K562 (cell line): ENCODE data around the gene UBE2H. TPM values are rescaled to one million over a fixed set of nuclear protein-coding genes. Genes with fewer than 3 reads are reported as not detected.
"Not testable (repeated sequence)": the region's sequence is repeated elsewhere in the genome, so short reads cannot be mapped to it uniquely, and the experiment has no call there.

ENCODE experiments used
- ATAC-seq: fragments of 200-7000 bp; cut with Tn5 transposase; 3 replicates; pipeline ENCODE4 v1.9.1; 2020; ENCODE audit warnings: moderate library complexity
- BruUV-seq: library from RNA; stranded (reverse); fragments of 400-500 nt; replicated peaks from 2 replicates; lab custom pipeline; 2021; lab: Mats Ljungman, UMichigan
- CTCF ChIA-PET: fragments of 300-600 bp; formaldehyde crosslinking; extraction: SDS; loops from one replicate; lab custom pipeline; 2021; ENCODE audit warnings: low intra/inter-chr PET ratio; lab: Yijun Ruan, JAX
- POLR2A ChIA-PET: fragments of 300-600, 350-650 bp; sonication (Branson Sonifier 250); formaldehyde crosslinking; extraction: SDS; loops from one replicate; lab custom pipeline; 2021; ENCODE audit warnings: antibody characterized with exemption, inconsistent platforms; lab: Yijun Ruan, JAX
- DNase-seq, 4 experiments: peaks; one replicate each; pipeline versions ENCODE4 v3.0.0 to v3.0.0-alpha.2; 2011 to 2018; ENCODE audit warnings: low spot score in 3 of 4, mixed read lengths in 3 of 4; ENCODE audit errors: extremely low read depth in 1 of 4
- FAIRE-seq: peaks from 2 replicates; lab custom pipeline; 2011; peaks lifted over from hg19 to GRCh38; lab: Jason Lieb, UNC
- H2AFZ ChIP-seq: 2 replicates; pipeline ENCODE4 v1.6.0; 2011; ENCODE audit warnings: low read depth, low read length, control low read depth, inconsistent platforms
- H3K27ac ChIP-seq: fragments of 200-600 bp; 3 replicates; pipeline ENCODE4 v1.8.0; 2011; ENCODE audit warnings: low read depth, mild to moderate bottlenecking, control low read depth, inconsistent platforms, low read length, moderate library complexity, mixed read lengths; ENCODE audit errors: extremely low read depth
- H3K27me3 ChIP-seq, 2 experiments: fragments of 300-600 bp in 1 of 2; 2 replicates in 1 of 2; 3 replicates in 1 of 2; pipeline versions ENCODE4 v1.6.0 to v1.8.0; 2011; ENCODE audit warnings: inconsistent platforms in 2 of 2, low read length in 2 of 2, mild to moderate bottlenecking in 1 of 2, mixed read lengths in 1 of 2, moderate library complexity in 1 of 2; ENCODE audit not compliant: control insufficient read depth in 2 of 2, insufficient read depth in 2 of 2
- H3K36me3 ChIP-seq: fragments of 300-600 bp; 3 replicates; pipeline ENCODE4 v1.8.0; 2011; ENCODE audit warnings: mild to moderate bottlenecking, low read length, inconsistent platforms; ENCODE audit not compliant: control insufficient read depth, insufficient read depth
- H3K4me1 ChIP-seq, 2 experiments: fragments of 200-600 bp in 1 of 2; replicated peaks in 1 of 2; 2 replicates in 1 of 2; 3 replicates in 1 of 2; pipeline versions ENCODE4 v1.5.1 to v1.8.0; 2011; ENCODE audit warnings: inconsistent platforms in 2 of 2, low read length in 2 of 2, mild to moderate bottlenecking in 1 of 2, mixed read lengths in 1 of 2, moderate library complexity in 1 of 2; ENCODE audit not compliant: control insufficient read depth in 2 of 2, insufficient read depth in 2 of 2
- H3K4me2 ChIP-seq: 2 replicates; pipeline ENCODE4 v1.6.1; 2011; ENCODE audit warnings: low read length, control low read depth, inconsistent platforms, mixed read lengths; ENCODE audit not compliant: insufficient read depth
- H3K4me3 ChIP-seq: fragments of 200-600 bp; sonication (generic), shearing (Covaris generic); 2 replicates; pipeline ENCODE4 v1.5.1; 2016; ENCODE audit warnings: control low read depth, inconsistent platforms
- H3K79me2 ChIP-seq: fragments of 200-600 bp; 3 replicates; pipeline ENCODE4 v1.8.0; 2011; ENCODE audit warnings: low read length, inconsistent platforms; ENCODE audit not compliant: control insufficient read depth, insufficient read depth
- H3K9ac ChIP-seq, 2 experiments: 2 replicates each; pipeline versions ENCODE4 v1.6.0 to v1.6.1; 2011; ENCODE audit warnings: low read depth in 2 of 2, low read length in 2 of 2, control low read depth in 1 of 2, inconsistent platforms in 1 of 2, mild to moderate bottlenecking in 1 of 2, mixed read lengths in 1 of 2; ENCODE audit not compliant: insufficient read depth in 1 of 2
- H3K9me1 ChIP-seq: one replicate; pipeline ENCODE4 v1.6.0; 2011; ENCODE audit warnings: inconsistent platforms, mild to moderate bottlenecking, low read length, moderate library complexity; ENCODE audit not compliant: control insufficient read depth, insufficient read depth
- H3K9me3 ChIP-seq: replicated peaks from 2 replicates; pipeline ENCODE4 v1.5.1; 2011; ENCODE audit warnings: low read depth, low read length, inconsistent platforms; ENCODE audit not compliant: control insufficient read depth, insufficient read depth
- H4K20me1 ChIP-seq: replicated peaks from 2 replicates; pipeline ENCODE4 v1.6.1; 2011; ENCODE audit warnings: low read length, inconsistent platforms, mixed read lengths; ENCODE audit not compliant: control insufficient read depth, insufficient read depth
- BCOR ChIP-seq: fragments of 450-650 bp; IDR thresholded peaks from 2 replicates; pipeline ENCODE4 v1.6.1; 2016
- KDM4B ChIP-seq, 2 experiments: fragments of 450-650 bp in 1 of 2; sonication (generic) in 1 of 2; IDR thresholded peaks; 2 replicates each; pipeline ENCODE4 v1.6.1; 2016 to 2017; ENCODE audit warnings: borderline replicate concordance in 2 of 2, antibody characterized with exemption in 1 of 2, low read depth in 1 of 2, mild to moderate bottlenecking in 1 of 2
- PHB ChIP-seq: fragments of 250-450 bp; sonication (Bioruptor Pico); IDR thresholded peaks from 2 replicates; pipeline ENCODE4 v1.5.0; 2021
- ZNF589 ChIP-seq: fragments of 200-800 bp; sonication (Bioruptor generic); IDR thresholded peaks from 2 replicates; pipeline ENCODE4 v1.6.1; 2016; ENCODE audit warnings: low read depth, missing genetic modification characterization, missing compliant biosample characterization
- WGBS: fragments of 100-300 bp; shearing (Covaris generic); methylation state at CpG from one replicate; pipeline ENCODE4 v1.1.6; 2016; ENCODE audit warnings: low coverage, mixed read lengths; ENCODE audit not compliant: insufficient coverage; ENCODE audit errors: missing lambda C conversion rate; 5-methylcytosine and 5-hydroxymethylcytosine counted together
- in situ Hi-C: fragments of 300-500 bp; cut with MboI; formaldehyde crosslinking; loops from 4 replicates; pipeline ENCODE4 v1.15.0; 2018; ENCODE audit warnings: inconsistent platforms, mixed read lengths
- intact Hi-C: fragments of 100-400 bp; cut with micrococcal nuclease; formaldehyde crosslinking; loops from 2 replicates; pipeline ENCODE4 v1.14.2; 2022
- polyA plus RNA-seq, 8 experiments: library from polyadenylated mRNA; depleted of rRNA in 4 of 8; stranded (reverse) in 5 of 8; unstranded in 3 of 8; fragments of >200 nt; fragmentation: Nextera tagmentation in 2 of 8; fragmentation: Illumina TruSeq in 1 of 8; extraction: Ambion mirVana in 2 of 8; extraction: Trizol in 1 of 8; gene quantifications; 2 replicates each; pipeline versions ENCODE4 v1.2.1 to v1.2.3, GENCODE V29; 2011 to 2014; ENCODE audit warnings: inconsistent platforms in 1 of 8, missing spikeins in 1 of 8
- total RNA-seq, 7 experiments: library from RNA; depleted of rRNA in 6 of 7; stranded (reverse); fragments of >200 nt in 6 of 7; fragmentation: Illumina TruSeq in 2 of 7; extraction: Trizol in 2 of 7; gene quantifications; 2 replicates each; pipeline versions ENCODE4 v1.2.1 to v1.2.3, GENCODE V29; 2011 to 2021; ENCODE audit warnings: low replicate concordance in 1 of 7

The UBE2H gene
- total and polyA plus RNA-seq, 9 of the 15 experiments (the other 6 are each of a cell fraction or from before 2014, with no cell fraction given) = 6.3 to 33.0 (median 13.3) TPM

DNA sequence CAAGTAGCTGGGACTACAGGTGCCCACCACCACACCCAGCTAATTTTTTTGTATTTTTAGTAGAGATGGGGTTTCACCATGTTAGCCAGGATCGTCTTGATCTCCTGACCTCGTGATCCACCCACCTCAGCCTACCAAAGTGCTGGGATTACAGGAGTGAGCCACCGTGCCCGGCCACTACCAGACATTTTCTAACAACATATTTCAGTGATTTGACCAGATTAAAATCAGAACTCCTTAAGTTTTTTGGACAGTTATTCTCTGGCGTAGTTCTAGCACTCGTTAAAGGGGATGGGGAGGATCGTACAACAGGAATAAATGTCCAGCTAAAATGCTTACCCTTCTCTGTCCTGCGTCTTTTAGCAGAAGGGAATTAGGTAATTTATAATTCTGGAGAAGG, 88.1 kb downstream of the UBE2H start:
- H3K36me3 ChIP-seq, intact Hi-C loops, H3K9me3 ChIP-seq, CTCF ChIA-PET, H2AFZ ChIP-seq, FAIRE-seq, H3K27ac ChIP-seq, ATAC-seq, H3K4me2 ChIP-seq, H4K20me1 ChIP-seq, H3K4me3 ChIP-seq, H3K79me2 ChIP-seq, H3K9me1 ChIP-seq, in situ Hi-C loops, H3K27me3 ChIP-seq, H3K9ac ChIP-seq, DNase-seq, BruUV-seq: not testable (repeated sequence)
- WGBS = 79% methylated on average over 8 of the region's 8 CpGs
- H3K4me1 ChIP-seq = peaks cover 11 to 50% of the 10 kb centered on the region in 2 experiments; a peak in 4 of 5 replicates
- TF ChIP-seq PHB (CRISPR knock-in tag) (0 out of 2 replicates have a peak, but pooled peaks have one; percentile 59), KDM4B (IDR thresholded peaks at IDR 0.05; ENCODE audit: borderline replicate concordance in 2 of 2, low read depth in 1 of 2) (0 out of 4 replicates have a peak, but pooled peaks of 1 of the 2 experiments have one; percentile 76), BCOR (0 out of 2 replicates have a peak, but pooled peaks have one; percentile 14)
- POLR2A ChIA-PET = interaction anchor here (1.5 to 1.8 kb wide), 3 partner anchors 9 to 14 kb away, joined by 5 to 13 read pairs (median 9); no protein-coding TSS in a partner anchor

GRCh38 chr7:129864042-129864441, 88.7 kb downstream of the UBE2H start:
- Histone ChIP-seq H3K36me3 (no peaks in the 10 kb centered on the region), H3K4me2 (no peak overlapping the region), H3K27me3 (no peaks in the 10 kb centered on the region), H3K4me1 (peaks cover 11 to 50% of the 10 kb centered on the region in 2 experiments; a peak in 4 of 5 replicates), H3K9me3 (no peaks in the 10 kb centered on the region), H3K27ac (no peak overlapping the region), H3K4me3 (no peak overlapping the region), H3K9ac (no peak overlapping the region), H3K9me1 (peaks cover 2% of the 10 kb centered on the region), H4K20me1 (no peaks in the 10 kb centered on the region), H3K79me2 (no peaks in the 10 kb centered on the region)
- in situ Hi-C loops (no loop called here), intact Hi-C loops (no loop called here)
- ATAC-seq = no peak
- WGBS = 49% methylated on average over 3 of the region's 3 CpGs
- DNase-seq = no peak
- ChIA-PET CTCF (no interaction called here), POLR2A (no interaction called here)
- FAIRE-seq = no peak
- no TSS peak for BruUV-seq
- TF ChIP-seq ZNF589 (CRISPR knock-in tag) = no peak
- TF ChIP-seq, all 486 proteins: peak for 0
- no peak overlapping the region for H2AFZ ChIP-seq
